ENCODE results near the gene RNF144B.
A peak's percentile ranks its signal among the peaks of the same experiment; 100 is the strongest.

Gene RNF144B

GRCh38 chr6:18488526-18489270 lies 101.5 kb downstream of the RNF144B start:
- no peak for DNase-seq (ENCODE audit: low spot score)

- no peak for DNase-seq (ENCODE audit: low spot score)
These were observed 102.2 kb downstream of the RNF144B start for GRCh38 chr6:18489335-18489734.

- no peak for DNase-seq (ENCODE audit: low spot score)
These were observed 104.3 kb downstream of the RNF144B start for GRCh38 chr6:18491308-18492045.

- no peak for DNase-seq (ENCODE audit: low spot score)
These were observed 105.8 kb downstream of the RNF144B start for GRCh38 chr6:18492972-18493371.

- no peak for DNase-seq (ENCODE audit: low spot score)
These were observed 106.3 kb downstream of the RNF144B start for GRCh38 chr6:18493382-18493891.

- DNase-seq (ENCODE audit: low spot score): no peak
These were observed 106.8 kb downstream of the RNF144B start for GRCh38 chr6:18493925-18494324.

- DNase-seq (ENCODE audit: low spot score): no peak
These were observed 108.1 kb downstream of the RNF144B start for GRCh38 chr6:18495236-18495635.

- DNase-seq (ENCODE audit: low spot score): no peak
These were observed 109.3 kb downstream of the RNF144B start for GRCh38 chr6:18496462-18496861.

- DNase-seq (ENCODE audit: low spot score): no peak
These were observed 109.9 kb downstream of the RNF144B start for GRCh38 chr6:18497006-18497405.

- DNase-seq (ENCODE audit: low spot score): no peak
These were observed 111.3 kb downstream of the RNF144B start for GRCh38 chr6:18498408-18498807.

- no peak for DNase-seq (ENCODE audit: low spot score)
These were observed 113.9 kb downstream of the RNF144B start for GRCh38 chr6:18500921-18501662.

- DNase-seq (ENCODE audit: low spot score): peak; percentile 38
These were observed 114.5 kb downstream of the RNF144B start for GRCh38 chr6:18501663-18502013.

GRCh38 chr6:18503206-18503592 lies 116.0 kb downstream of the RNF144B start:
- DNase-seq (ENCODE audit: low spot score): no peak

GRCh38 chr6:18503593-18504231 lies 116.6 kb downstream of the RNF144B start:
- peak; percentile 69 for DNase-seq (ENCODE audit: low spot score)

- DNase-seq (ENCODE audit: low spot score): no peak
These were observed 117.1 kb downstream of the RNF144B start for GRCh38 chr6:18504232-18504596.

GRCh38 chr6:18506382-18507017 lies 119.3 kb downstream of the RNF144B start:
- DNase-seq (ENCODE audit: low spot score): no peak

- DNase-seq (ENCODE audit: low spot score): no peak
These were observed 119.9 kb downstream of the RNF144B start for GRCh38 chr6:18507018-18507415.

- DNase-seq (ENCODE audit: low spot score): peak; percentile 39
These were observed 120.4 kb downstream of the RNF144B start for GRCh38 chr6:18507561-18507960.

- DNase-seq (ENCODE audit: low spot score): peak; percentile 35
These were observed 122.9 kb downstream of the RNF144B start for GRCh38 chr6:18509871-18510643.

- DNase-seq (ENCODE audit: low spot score): no peak
These were observed 123.5 kb downstream of the RNF144B start for GRCh38 chr6:18510644-18511033.

- DNase-seq (ENCODE audit: low spot score): no peak
These were observed 124.1 kb downstream of the RNF144B start for GRCh38 chr6:18511211-18511610.
